VCaP (cell line): ENCODE measurements around the gene GPR153.

Experiments used
- H3K27ac ChIP-seq: fragments of 450-650 bp; 2 replicates; pipeline ENCODE4 v1.5.1; 2017
- TF ChIP-seq, protein P1 (sequence below): fragments of 450-650 bp; conservative IDR thresholded peaks from 2 replicates; pipeline ENCODE4 v1.5.1; 2017; ENCODE audit warnings: mild to moderate bottlenecking, moderate library complexity

The GPR153 gene

DNA sequence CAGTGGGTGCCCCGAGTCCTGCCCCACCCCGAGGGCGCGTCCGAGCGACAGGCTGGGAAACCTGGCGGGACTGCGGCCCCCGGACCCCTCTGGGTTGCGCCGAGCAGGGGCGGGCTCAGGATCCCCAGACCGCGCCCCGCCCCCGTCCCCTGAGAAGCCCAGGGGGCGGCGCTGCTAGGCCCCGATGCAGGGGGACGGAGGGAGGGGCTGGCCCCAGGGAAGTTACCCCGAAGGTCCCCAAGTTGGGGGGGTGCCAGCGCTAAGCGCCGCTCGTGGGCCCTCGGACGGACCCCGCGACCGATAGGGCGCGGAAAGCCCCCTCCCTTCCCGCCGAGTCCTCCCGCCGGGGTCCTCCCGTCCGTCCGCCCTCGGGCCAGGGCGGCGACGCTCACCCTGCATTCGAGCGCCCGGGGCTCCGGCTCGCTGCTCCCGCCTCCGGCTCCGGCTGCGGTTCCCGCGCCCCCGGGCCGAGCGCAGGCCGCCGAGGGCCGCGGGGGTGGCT, 414 bp downstream of the GPR153 start:
- peak overlapping the region; percentile 58; the same call in 1 of the 2 replicates for H3K27ac ChIP-seq
- TF ChIP-seq, protein P1, sequence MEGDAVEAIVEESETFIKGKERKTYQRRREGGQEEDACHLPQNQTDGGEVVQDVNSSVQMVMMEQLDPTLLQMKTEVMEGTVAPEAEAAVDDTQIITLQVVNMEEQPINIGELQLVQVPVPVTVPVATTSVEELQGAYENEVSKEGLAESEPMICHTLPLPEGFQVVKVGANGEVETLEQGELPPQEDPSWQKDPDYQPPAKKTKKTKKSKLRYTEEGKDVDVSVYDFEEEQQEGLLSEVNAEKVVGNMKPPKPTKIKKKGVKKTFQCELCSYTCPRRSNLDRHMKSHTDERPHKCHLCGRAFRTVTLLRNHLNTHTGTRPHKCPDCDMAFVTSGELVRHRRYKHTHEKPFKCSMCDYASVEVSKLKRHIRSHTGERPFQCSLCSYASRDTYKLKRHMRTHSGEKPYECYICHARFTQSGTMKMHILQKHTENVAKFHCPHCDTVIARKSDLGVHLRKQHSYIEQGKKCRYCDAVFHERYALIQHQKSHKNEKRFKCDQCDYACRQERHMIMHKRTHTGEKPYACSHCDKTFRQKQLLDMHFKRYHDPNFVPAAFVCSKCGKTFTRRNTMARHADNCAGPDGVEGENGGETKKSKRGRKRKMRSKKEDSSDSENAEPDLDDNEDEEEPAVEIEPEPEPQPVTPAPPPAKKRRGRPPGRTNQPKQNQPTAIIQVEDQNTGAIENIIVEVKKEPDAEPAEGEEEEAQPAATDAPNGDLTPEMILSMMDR, result no peak

DNA sequence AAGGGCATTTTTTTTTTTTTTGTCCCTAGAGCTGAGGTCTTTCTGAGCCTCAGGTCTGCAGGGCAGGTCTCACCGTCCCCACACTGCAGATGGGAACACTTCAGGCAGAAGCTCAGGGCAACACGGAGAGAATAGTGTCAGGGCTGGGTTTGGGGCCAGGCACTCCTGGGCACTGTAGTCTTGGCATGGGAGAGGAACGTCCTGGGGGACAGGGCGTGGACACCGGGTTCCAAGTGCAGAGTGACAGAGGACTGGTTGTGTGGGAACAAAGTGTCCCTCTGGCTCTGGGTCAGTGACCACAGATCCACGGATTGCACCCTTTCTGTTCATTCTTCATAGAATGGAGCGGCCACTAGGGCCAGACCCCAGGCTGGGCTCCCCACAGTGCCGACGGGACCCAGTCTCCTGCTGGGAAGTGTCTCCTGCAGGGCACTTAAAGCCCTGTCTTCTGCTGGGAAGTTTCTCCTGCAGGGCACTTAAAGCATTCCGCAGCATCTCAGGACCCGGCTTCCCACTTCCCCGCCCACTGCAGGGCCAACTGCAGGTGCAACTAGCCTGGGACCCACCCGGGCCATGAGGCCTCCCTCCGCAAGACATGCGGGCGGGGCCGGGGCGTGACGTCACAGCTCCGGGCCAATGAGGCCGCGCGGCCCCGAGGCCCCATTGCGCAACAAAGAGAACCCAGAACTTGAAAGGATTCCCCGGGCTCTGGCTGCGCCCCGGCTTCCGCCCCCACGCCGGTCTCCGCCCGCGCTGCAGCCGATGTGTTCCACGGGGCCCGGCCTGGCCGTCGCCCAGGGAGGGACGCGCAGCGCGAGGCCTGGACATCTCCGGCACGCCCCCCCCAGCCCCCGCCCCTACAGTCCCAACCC, 1.2 kb downstream of the GPR153 start:
- TF ChIP-seq, protein P1, result no peak
- peak overlapping the region; percentile 58; the same call in 1 of the 2 replicates for H3K27ac ChIP-seq

DNA sequence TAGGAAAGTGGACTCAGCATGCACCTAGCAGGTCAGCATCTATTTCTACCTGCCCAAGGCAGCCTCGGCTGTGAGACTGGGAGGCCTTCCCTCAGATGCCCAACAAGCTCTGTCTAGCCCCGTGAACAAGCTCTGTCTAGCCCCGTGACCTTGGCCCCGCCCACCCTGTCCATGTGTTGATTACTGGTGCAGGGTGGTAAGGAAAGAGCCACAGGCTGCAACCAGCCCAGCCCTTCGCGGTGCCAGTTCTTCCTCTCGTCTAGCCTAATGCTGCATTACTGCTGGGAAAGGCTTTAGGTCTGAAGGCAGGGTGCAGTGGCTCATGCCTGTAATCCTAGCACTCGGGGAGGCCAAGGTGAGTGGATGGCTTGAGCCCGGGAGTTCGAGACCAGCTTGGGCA, 2.2 kb downstream of the GPR153 start:
- no peak overlapping the region for H3K27ac ChIP-seq
- TF ChIP-seq, protein P1, result no peak

DNA sequence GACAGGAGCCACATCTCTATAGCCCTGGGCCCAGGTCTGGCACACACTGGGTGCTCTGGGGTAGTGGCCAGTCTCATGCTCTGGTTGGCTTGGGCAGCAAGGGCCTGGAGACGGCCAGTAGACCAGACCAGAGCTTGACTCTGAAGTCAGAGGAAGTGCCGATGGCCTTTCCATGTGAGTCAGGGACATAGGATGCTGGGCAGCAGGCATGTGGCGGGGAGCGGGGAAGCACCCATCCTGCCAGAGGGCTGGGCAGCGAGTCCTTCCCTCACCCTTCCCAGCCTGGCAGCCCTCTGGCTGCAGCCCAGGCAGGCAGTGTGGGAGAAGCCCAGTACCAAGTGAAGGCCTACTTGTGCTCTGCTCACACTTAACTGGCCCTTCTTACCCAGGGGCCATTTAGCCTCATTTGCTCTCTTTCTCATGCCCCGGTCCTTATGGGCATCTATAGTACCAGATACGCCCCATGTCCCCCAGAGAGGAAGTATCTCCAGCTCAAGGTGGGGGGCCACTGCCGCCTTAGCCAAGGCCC, 3.3 kb downstream of the GPR153 start:
- TF ChIP-seq, protein P1, result no peak
- H3K27ac ChIP-seq, result no peak overlapping the region

DNA sequence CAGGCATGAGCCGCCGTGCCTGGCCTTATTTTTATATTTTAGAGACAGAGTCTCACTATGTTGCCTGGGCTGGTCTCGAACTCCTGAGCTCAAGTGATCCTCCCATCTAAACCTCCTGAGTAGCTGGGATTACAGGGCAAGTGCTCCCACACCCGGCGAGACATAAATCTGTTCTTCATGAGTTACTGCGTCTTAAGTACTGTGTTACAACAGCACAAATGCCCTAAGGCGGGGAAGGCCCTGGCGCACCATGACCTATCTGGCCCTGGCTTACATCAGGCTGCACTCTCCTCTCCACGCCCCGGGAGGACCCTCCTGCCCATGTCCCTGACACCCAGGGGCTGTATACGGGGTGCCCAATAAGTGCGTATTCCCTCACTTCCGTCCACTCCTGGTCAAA, 4.3 kb downstream of the GPR153 start:
- TF ChIP-seq, protein P1, result no peak
- H3K27ac ChIP-seq, result no peak overlapping the region

DNA sequence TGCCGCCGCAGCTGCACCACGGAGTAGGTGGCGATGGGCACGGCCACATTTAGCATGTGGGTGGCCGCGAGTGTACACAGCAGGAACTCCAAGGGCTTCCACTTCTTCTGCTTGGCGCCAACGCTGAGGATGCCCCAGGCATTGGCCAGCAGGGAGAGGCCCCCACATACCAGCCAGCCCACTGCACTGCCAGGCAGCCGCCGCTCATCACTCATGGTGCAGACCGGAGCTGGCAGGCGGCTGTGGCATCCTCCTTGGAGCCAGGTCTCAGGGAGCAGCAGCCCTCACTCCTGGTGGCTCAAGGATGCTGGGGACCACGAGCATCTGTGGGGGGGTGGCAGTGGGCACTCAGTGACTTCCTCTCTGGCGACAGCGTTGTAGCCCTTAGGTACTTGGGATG, 6.2 kb downstream of the GPR153 start:
- no peak overlapping the region for H3K27ac ChIP-seq
- TF ChIP-seq, protein P1, result no peak

DNA sequence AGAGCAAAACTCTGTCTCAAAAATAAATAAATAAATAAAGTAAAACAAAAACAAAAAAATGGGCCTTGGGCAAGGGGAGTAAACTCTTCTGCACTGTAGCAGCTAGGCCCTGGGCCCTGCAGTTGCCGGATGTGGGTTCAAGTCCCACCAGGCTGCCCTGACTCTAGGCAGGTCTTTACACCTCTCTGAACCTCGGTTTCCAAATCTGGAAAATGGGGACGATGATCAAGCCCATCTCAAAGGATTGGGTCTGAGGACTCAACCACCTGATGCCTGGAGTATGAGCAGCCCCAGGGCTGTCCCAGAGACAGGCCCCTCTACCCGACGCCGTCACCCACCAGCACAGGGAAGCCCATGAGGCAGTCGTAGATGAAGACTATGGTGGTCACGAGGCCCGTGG, 7.5 kb downstream of the GPR153 start:
- TF ChIP-seq, protein P1, result no peak
- no peak overlapping the region for H3K27ac ChIP-seq
